ENCODE measurements around the gene KRT2. TPM values are rescaled to one million over a fixed set of nuclear protein-coding genes. Genes with fewer than 3 reads are reported as not detected.

Gene KRT2
- total and polyA plus RNA-seq, 2 of the 4 experiments (the other 2 are of a cell fraction), result not detected

DNA sequence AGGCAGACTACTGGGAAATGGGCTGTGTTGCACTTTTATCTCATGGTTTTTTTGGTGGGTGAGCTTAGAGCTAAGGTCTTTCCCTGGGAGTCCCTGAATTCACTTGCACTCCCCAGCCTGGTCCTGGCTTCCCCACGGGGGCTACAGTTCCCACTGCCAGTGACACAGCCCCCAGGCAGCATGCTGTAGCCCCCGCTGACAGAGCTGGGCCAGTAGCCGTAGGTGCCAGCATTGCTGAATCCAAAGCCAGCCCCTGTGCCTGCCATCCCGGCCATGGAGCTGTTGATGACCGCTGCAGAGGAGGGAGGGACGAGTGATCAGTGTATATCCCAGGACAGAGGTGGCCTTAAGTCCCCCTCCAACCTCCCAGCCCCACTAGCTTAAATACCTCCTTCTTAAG is 43.9 kb downstream of the KRT2 start:
- WGBS, 2 experiments (ENCODE audit: extremely low coverage in 2 of 2, insufficient read length in 1 of 2), result no CpG with 5 or more reads among the region's 6 CpGs
- dilution Hi-C loops (cut with HindIII; ENCODE audit: low sequenced_read_pairs, unreplicated experiment), result no loop called here
- H3K23ac ChIP-seq (ENCODE audit: low read depth, low read length), result no peak overlapping the region
- TF ChIP-seq MAZ (IDR thresholded peaks at IDR 0.05; ENCODE audit: borderline replicate concordance, low read depth, low read length) (no peak), ELK1 (IDR thresholded peaks at IDR 0.05; ENCODE audit: borderline replicate concordance, low read depth, low read length) (no peak), BHLHE40 (IDR thresholded peaks at IDR 0.05; ENCODE audit: low read depth, low read length) (no peak), MXI1 (IDR thresholded peaks at IDR 0.05; ENCODE audit: borderline replicate concordance, low read depth, low read length) (no peak), CTCF (conservative IDR thresholded peaks at IDR 0.05; ENCODE audit: low read depth, low read length) (no peak), RCOR1 (IDR thresholded peaks at IDR 0.05; ENCODE audit: insufficient replicate concordance, low read length) (no peak)
- H2BK20ac ChIP-seq (ENCODE audit: low read depth, low read length), result no peak overlapping the region
- no peak overlapping the region for H3K18ac ChIP-seq (ENCODE audit: low read depth, low read length)
- H2BK5ac ChIP-seq (ENCODE audit: low read depth, low read length, poor library complexity, severe bottlenecking), result no peak overlapping the region
- no peak overlapping the region for H2AK5ac ChIP-seq (ENCODE audit: low read depth, low read length)
- no peaks in the 10 kb centered on the region for H3K4me1 ChIP-seq (ENCODE audit: control insufficient read depth, insufficient read depth, low read length)
- no peak overlapping the region for H3K9ac ChIP-seq (ENCODE audit: low read depth, low read length)
- POLR2A ChIA-PET (ENCODE audit: unreplicated experiment), result no interaction called here
- no peak overlapping the region for H3K14ac ChIP-seq (replicated peaks; ENCODE audit: low read depth, low read length)
- no peak overlapping the region for H2BK15ac ChIP-seq (ENCODE audit: low read depth, low read length)
- in situ Hi-C loops (cut with MboI; ENCODE audit: low sequenced_read_pairs), result no loop called here
- H3K79me1 ChIP-seq (ENCODE audit: low read depth in 1 of 2, low read length in 2 of 2), result no peaks in the 10 kb centered on the region
- H4K91ac ChIP-seq (ENCODE audit: insufficient read depth, low read depth, low read length), result no peak overlapping the region
- no peak overlapping the region for H2AFZ ChIP-seq (replicated peaks; ENCODE audit: low read length, poor library complexity)
- H3K4me3 ChIP-seq (ENCODE audit: insufficient read depth, low read depth, low read length), result no peak overlapping the region
- no peak overlapping the region for H3K4ac ChIP-seq (ENCODE audit: low read depth, low read length)
- H3K56ac ChIP-seq (ENCODE audit: extremely low read depth, insufficient read depth, low read length), result no peak overlapping the region
- ATAC-seq (ENCODE audit: low read depth) (no peak), DNase-seq (no peak)
- no peaks in the 10 kb centered on the region for H3K9me3 ChIP-seq (ENCODE audit: control insufficient read depth, insufficient read depth, low read length)
- H3K36me3 ChIP-seq (ENCODE audit: control insufficient read depth, insufficient read depth, low read length), result no peaks in the 10 kb centered on the region
- H4K20me1 ChIP-seq (ENCODE audit: insufficient read depth, low read length), result no peaks in the 10 kb centered on the region
- intact Hi-C loops (cut with micrococcal nuclease), result no loop called here
- H3K27ac ChIP-seq (ENCODE audit: insufficient read depth, low read length), result no peak overlapping the region
- CTCF ChIA-PET, result no interaction called here
- no peak overlapping the region for H4K8ac ChIP-seq (ENCODE audit: low read depth in 2 of 2, low read length in 2 of 2)
- no peak overlapping the region for H2AK9ac ChIP-seq (replicated peaks; ENCODE audit: low read depth, low read length, poor library complexity)
- H3K9me1 ChIP-seq (ENCODE audit: insufficient read depth, low read length), result no peaks in the 10 kb centered on the region
- H4K5ac ChIP-seq (ENCODE audit: low read depth, low read length), result no peak overlapping the region
- BruUV-seq (replicated peaks), result no TSS peak
- H3K27me3 ChIP-seq (ENCODE audit: control insufficient read depth, insufficient read depth, low read length), result peaks cover 36% of the 10 kb centered on the region
- no peak overlapping the region for H2BK120ac ChIP-seq (ENCODE audit: low read depth, low read length)
- H3K4me2 ChIP-seq (ENCODE audit: low read depth, low read length), result no peak overlapping the region

All from IMR-90 (cell line).